K562 (cell line): ENCODE results near the gene NR3C1.

Source experiments
- HMGXB4 ChIP-seq: sonication (generic); formaldehyde crosslinking; IDR thresholded peaks from 2 replicates; pipeline ENCODE4 v1.8.1; 2023; ENCODE audit warnings: mild to moderate bottlenecking, missing genetic modification reagents
- MAX ChIP-seq: sonication (generic); formaldehyde crosslinking; IDR thresholded peaks from 2 replicates; pipeline ENCODE4 v1.9.0; 2022; ENCODE audit warnings: mild to moderate bottlenecking, missing genetic modification reagents
- SP2 ChIP-seq: IDR thresholded peaks from 2 replicates; pipeline ENCODE4 v1.6.1; 2011; ENCODE audit warnings: mild to moderate bottlenecking, low read depth, low read length, moderate library complexity; ENCODE audit not compliant: poor library complexity, severe bottlenecking; ENCODE audit errors: extremely low read depth
- ZNF274 ChIP-seq: IDR thresholded peaks from 2 replicates; pipeline ENCODE4 v1.6.1; 2011; ENCODE audit warnings: low read depth, mild to moderate bottlenecking, low read length, moderate library complexity, borderline replicate concordance

GRCh38 chr5:143347698-143348344, 55.7 kb downstream of the NR3C1 start:
- TF ChIP-seq ZNF274, result no peak
- TF ChIP-seq HMGXB4, result no peak
- TF ChIP-seq SP2, result no peak
- no peak for TF ChIP-seq MAX (CRISPR knock-in tag)
